ENCODE measurements around the gene GUCD1.

GRCh38 chr22:24510637-24511625 lies 44.0 kb downstream of the GUCD1 start:
- TF ChIP-seq CTCF (tag by site-specific recombination; IDR thresholded peaks at IDR 0.05) (no peak), ZNF837 (tag by site-specific recombination; IDR thresholded peaks at IDR 0.05) (no peak)
